HFF-Myc (cell line): ENCODE measurements around the gene CDKAL1.

Experiments
- DNase-seq: peaks from one replicate; pipeline ENCODE4 v3.0.0-alpha.2; 2011; ENCODE audit warnings: low read depth; ENCODE audit errors: extremely low read depth
- H3K4me3 ChIP-seq: replicated peaks from 2 replicates; pipeline ENCODE4 v1.5.1; 2011; ENCODE audit warnings: low read depth, mild to moderate bottlenecking, control low read depth, low read length
- TF ChIP-seq, protein P1 (sequence below): IDR thresholded peaks from 2 replicates; pipeline ENCODE4 v1.5.1; 2012; ENCODE audit warnings: mild to moderate bottlenecking, low read depth, low read length, control low read depth; ENCODE audit errors: missing control alignments

The CDKAL1 gene

DNA sequence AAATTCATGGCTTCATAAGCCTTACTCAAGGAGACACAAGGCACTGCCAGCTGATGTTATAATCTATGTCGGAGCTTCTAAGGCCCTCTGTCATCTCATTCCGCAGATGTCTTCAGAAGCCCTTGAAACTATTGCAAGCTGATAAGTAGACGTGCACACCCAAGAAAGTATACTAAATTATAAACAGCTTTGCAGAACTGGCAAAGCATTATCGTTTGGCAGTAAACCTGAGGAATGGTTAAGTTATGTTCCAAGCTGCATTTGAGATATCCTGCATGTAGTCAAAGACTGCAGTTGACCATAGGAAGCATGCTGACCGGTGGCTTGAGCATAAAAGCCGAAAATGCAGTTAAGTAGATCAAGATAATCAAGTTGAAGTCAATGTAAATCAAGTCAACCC, 633.5 kb downstream of the CDKAL1 start:
- DNase-seq = no peak
- TF ChIP-seq, protein P1, sequence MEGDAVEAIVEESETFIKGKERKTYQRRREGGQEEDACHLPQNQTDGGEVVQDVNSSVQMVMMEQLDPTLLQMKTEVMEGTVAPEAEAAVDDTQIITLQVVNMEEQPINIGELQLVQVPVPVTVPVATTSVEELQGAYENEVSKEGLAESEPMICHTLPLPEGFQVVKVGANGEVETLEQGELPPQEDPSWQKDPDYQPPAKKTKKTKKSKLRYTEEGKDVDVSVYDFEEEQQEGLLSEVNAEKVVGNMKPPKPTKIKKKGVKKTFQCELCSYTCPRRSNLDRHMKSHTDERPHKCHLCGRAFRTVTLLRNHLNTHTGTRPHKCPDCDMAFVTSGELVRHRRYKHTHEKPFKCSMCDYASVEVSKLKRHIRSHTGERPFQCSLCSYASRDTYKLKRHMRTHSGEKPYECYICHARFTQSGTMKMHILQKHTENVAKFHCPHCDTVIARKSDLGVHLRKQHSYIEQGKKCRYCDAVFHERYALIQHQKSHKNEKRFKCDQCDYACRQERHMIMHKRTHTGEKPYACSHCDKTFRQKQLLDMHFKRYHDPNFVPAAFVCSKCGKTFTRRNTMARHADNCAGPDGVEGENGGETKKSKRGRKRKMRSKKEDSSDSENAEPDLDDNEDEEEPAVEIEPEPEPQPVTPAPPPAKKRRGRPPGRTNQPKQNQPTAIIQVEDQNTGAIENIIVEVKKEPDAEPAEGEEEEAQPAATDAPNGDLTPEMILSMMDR = no peak
- no peak overlapping the region for H3K4me3 ChIP-seq

DNA sequence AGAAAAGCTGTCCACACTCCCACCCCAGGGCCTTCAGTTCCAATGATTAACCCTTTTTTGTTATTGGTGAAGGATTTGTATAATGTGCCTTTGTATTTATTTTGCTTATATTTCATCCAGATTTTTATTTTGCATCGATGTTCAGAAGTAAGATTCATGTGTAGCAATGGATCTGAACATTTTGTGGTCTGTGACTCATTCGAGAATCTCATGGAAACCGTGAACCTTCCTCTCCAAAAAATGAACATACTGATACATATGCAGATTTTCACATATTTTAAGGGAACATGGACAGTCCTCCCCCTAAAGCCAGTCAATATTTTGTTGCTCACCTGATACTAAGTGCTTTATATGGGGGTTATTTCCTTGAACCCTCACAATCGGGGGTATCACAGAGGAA, 637.5 kb downstream of the CDKAL1 start:
- TF ChIP-seq, protein P1 = no peak
- no peak overlapping the region for H3K4me3 ChIP-seq

DNA sequence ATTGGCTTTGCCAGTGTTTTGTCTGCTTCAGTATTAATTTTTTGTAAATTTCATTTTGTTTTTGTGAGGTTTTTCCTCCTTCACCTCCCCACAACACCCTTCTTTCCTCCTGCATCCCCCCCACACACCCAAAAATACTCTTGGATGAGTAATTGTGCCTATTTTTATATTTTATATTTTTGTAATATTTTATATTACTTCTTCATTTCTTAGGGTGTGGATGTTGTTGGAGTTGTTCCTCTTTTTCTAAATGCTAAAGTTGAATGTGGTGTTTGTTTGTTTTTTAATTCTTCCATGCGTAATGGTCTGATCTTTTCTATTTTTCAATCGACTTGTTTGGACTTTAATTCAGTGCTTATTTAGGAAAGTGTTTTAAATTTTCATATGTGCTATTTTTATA, 638.8 kb downstream of the CDKAL1 start:
- DNase-seq = no peak
- TF ChIP-seq, protein P1 = no peak
- no peak overlapping the region for H3K4me3 ChIP-seq

More for the DNA sequence above, 637.5 kb downstream of the CDKAL1 start:
- DNase-seq = no peak

DNA sequence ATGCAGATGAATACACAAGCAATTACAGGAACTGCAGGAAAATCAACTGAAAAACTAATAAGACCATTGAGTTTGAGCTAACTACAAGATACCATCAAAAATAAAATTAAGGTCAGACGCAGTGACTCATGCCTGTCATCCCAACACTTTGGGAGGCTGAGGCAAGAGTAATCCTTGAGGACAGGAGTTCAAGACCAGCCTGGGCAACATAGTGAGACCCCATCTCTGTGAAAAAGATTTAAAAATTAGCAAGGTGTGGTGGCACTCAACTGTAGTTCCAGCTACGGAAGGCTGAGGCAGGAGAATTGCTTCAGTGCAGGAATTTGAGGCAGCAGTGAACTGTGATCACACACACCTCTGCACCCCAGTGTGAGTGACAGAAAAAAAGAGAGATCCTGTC, 639.4 kb downstream of the CDKAL1 start:
- TF ChIP-seq, protein P1 = no peak
- H3K4me3 ChIP-seq = no peak overlapping the region
- no peak for DNase-seq

DNA sequence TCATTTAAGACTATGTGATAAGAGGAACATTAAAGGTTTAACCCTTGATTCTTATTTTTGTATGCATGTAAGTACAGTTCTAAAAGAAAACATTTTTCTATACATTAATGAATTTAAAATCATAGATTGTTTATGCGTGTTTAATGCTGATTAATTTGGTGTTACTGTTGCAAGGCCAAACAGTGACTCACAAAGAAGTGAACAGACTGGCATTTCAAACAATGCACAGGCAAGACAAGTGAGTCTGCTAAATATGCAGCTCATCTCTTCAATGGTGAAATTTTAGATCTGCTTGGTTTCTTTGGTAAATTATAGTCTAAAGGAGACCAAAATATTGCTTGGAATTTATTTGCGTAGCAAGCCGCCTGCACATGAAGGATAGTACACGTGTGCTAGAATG, 641.9 kb downstream of the CDKAL1 start:
- TF ChIP-seq, protein P1 = no peak
- DNase-seq = no peak
- no peak overlapping the region for H3K4me3 ChIP-seq

DNA sequence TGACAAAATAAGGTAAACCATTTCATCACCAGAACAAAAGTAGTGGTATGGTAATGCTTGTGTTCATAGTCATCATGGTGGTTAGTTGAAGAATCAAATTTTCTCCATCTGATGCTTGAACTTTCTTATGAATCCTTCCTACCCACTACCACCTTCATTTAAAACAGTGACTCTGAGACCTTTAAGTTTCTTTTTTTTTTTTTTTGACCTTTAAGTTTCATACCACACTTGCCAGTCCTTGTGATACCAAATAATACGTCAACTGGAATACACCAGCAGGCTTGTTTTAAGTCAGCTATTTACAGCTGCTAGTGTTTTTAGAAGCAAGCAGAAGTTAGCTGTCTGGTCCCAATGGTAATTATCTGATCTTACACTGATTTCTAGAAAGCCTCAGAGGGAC, 645.9 kb downstream of the CDKAL1 start:
- TF ChIP-seq, protein P1 = no peak
- no peak overlapping the region for H3K4me3 ChIP-seq
- no peak for DNase-seq

DNA sequence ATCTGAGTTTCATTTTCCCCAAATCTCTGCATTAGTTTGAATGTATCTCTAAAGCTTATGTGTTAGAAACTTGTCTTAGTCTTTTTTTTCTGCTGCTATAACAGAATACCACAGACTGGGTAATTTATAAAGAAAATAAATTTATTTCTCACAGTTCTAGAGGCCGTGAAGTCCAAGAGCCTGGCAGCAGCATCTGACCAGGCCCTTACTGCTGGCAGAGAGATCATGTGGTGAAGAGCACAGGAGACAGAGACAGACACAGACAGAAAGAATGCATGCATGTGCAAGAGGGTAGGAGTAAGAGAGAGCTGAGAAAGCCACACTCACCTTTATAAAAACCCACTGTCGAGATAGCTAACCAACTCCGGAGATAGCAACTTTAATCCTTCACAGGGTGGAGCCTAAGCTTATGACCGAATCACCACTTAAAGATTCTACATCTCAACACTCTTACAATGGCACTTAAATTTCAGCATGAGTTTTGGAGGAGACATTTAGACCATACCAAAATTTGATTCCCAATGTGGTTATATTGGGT, 646.6 kb downstream of the CDKAL1 start:
- TF ChIP-seq, protein P1 = no peak
- no peak for DNase-seq
- H3K4me3 ChIP-seq = no peak overlapping the region
